Prostate gland (tissue), 2 donors: ENCODE results near the gene CILP2.

Experiments used
- CTCF ChIP-seq, 4 experiments: fragments of 200-600 bp in 2 of 4; fragments of 450-650 bp in 2 of 4; sonication (generic) in 2 of 4; IDR thresholded peaks; 1 replicate in 3 of 4; 2 replicates in 1 of 4; pipeline ENCODE4 v1.5.1; 2016 to 2019; ENCODE audit warnings: antibody characterized with exemption in 4 of 4, mild to moderate bottlenecking in 2 of 4, moderate library complexity in 2 of 4
- POLR2AphosphoS5 ChIP-seq: sonication (generic); formaldehyde crosslinking; IDR thresholded peaks from one replicate; pipeline ENCODE4 v1.6.1; 2017; ENCODE audit warnings: antibody characterized with exemption

- TF ChIP-seq POLR2AphosphoS5 (no peak), CTCF (IDR thresholded peaks at IDR 0.05) (no peak)
These were observed 32.3 kb upstream of the CILP2 start for GRCh38 chr19:19505669-19506326.
